GM19025 (cell line): ENCODE results near the gene FUZ.

Experiments used
- ATAC-seq: cut with Tn5 transposase; IDR thresholded peaks from one replicate; pipeline ENCODE4 v1.9.1; 2021; ENCODE audit warnings: mild to moderate bottlenecking, low read depth, moderate library complexity; ENCODE audit not compliant: unreplicated experiment

The FUZ gene

GRCh38 chr19:49787746-49788145 is 25.3 kb downstream of the FUZ start:
- ATAC-seq, result no peak

DNA sequence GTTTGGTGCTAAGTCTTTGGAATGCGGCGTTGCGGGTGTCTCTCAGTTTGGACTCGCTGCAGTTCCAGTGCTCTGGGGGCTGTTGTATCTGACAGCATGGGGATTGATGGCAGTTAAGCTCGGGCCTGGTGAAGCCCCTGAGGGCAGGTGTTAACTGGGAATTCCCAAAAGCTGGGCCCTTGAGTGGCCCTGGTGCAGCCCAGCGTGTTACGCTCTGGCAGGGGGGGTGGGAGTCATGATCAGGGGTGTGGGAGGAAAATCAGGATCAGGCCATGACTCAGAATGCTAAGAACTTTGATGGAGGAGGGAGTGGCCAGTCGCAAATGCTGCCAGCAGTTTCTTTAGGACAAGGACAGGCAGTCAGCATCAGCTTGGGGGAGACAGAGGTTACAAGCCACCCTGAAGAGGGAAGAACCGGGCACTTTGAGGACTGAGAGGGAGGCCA is 26.7 kb downstream of the FUZ start:
- no peak for ATAC-seq

- ATAC-seq, result no peak
These were observed 30.6 kb downstream of the FUZ start for GRCh38 chr19:49782515-49782914.

- no peak for ATAC-seq
These were observed 31.7 kb downstream of the FUZ start for GRCh38 chr19:49781394-49781793.

GRCh38 chr19:49780861-49781260 is 32.2 kb downstream of the FUZ start:
- no peak for ATAC-seq

DNA sequence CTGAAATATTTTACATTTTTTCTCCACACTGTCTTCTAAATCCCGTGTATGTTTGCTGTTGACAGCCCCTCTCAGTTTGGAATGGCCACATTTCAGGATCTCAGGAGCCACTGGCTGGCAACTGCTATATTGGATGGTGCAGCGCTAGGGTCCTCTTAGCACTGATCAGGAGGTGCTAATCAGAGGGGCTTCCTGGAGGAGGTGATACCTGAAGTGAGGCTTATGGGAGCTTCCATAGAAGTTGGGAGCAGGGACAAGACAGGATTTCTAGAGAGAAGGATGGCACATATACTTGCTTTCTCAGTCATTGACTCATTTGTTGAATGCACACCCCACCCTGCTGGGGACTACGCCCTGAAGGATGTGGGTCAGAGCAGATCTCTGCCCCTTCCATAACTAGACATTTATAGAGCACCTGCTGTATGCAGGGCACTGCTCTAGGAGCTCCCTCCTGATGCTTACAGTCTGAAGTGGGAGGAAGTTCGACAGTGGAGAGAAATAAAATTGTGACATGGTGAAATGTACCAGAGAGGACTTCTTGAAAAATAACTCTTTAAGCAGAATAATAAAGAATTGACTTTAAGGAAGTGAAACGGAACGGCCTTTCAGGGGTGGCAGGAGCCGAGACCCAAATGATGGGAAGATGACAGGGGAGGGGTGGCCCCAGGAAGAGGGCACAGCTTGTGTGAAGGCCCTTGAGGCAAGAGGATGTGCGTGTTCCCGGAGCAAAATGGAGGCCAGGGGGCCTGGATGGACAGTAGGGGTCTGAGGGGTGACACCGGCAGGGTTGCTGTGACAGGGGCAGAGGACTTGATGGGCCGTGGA is 33.1 kb downstream of the FUZ start:
- ATAC-seq, result no peak

GRCh38 chr19:49776371-49776764 is 36.7 kb downstream of the FUZ start:
- ATAC-seq, result no peak

GRCh38 chr19:49775742-49776370 is 37.2 kb downstream of the FUZ start:
- ATAC-seq, result no peak

GRCh38 chr19:49774969-49775368 is 38.1 kb downstream of the FUZ start:
- ATAC-seq, result no peak

GRCh38 chr19:49773663-49774350 is 39.3 kb downstream of the FUZ start:
- no peak for ATAC-seq

DNA sequence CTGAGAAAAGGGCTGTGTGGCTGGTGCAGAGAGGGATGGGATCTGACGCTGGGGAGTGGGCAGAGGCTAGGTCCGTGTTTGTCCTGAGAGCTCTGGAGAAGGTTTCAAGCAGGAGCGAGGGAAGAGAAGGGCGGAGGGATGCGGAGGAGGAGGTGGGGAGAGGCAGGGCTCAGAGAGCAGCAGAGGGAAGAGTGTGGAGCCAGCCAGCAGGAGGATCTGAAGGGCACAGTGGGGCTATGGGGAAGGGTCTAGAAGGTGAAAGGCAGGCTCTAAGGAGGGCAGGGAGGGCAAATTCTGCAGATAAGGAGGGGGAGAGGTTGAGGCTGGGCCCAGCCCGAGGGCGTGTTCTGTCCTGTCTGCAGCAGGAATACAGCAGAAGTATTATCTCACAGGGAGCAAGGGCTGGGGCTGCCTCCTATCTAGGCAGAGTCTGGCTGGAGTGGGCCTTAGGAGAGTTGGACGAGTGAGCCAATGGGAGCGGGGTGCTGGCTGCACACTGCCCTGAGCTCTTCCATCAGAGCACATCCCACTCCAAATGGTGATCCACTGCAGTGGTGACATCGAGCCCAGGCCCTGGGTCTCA is 40.2 kb downstream of the FUZ start:
- no peak for ATAC-seq

- no peak for ATAC-seq
These were observed 41.4 kb downstream of the FUZ start for GRCh38 chr19:49771674-49772139.

DNA sequence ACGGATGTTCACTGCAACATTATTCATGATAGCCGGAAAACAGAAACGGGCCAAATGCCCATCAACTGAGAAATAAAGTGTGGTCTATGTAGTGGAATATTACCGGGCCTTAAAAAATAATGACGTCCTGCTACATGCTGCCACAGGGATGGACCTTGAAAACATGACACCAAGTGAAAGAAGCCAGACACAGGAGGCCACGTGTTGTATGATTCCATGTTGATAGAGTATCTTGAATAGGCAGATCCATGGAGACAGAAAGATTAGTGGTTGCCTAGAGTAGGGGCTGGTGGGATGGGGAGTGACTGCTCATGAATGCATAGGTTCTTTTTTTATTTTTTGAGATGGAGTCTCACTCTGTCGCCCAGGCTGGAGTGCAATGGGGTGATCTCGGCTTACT is 42.6 kb downstream of the FUZ start:
- ATAC-seq, result no peak

- no peak for ATAC-seq
These were observed 45.0 kb downstream of the FUZ start for GRCh38 chr19:49767967-49768581.

DNA sequence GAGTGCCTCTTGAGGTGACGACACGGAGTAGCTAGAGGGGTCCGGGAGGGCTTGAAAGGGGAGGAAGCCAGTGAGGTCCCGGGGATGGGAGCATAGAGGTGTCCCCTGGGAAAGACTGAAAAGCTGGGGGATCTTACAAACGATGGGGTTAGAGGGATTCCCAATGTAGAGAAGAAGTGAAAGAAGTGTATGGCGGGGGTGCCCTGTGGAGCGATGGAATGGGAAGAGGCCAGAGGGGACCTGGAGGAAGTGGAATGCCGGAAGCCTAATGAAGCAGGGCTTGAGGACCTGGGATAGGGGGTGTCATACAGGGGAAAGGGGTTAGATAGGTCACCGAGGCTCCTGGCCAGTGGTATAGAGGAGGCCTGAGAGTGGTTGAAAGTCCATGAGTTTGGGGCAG is 45.7 kb downstream of the FUZ start:
- ATAC-seq, result no peak

- no peak for ATAC-seq
These were observed 46.2 kb downstream of the FUZ start, which contains the start of gene AP2A1 for GRCh38 chr19:49766930-49767299. Gene AP2A1, plus strand, starts transcription at chr19:49767001. Its CDS starts 133 bp downstream, at chr19:49767134.

DNA sequence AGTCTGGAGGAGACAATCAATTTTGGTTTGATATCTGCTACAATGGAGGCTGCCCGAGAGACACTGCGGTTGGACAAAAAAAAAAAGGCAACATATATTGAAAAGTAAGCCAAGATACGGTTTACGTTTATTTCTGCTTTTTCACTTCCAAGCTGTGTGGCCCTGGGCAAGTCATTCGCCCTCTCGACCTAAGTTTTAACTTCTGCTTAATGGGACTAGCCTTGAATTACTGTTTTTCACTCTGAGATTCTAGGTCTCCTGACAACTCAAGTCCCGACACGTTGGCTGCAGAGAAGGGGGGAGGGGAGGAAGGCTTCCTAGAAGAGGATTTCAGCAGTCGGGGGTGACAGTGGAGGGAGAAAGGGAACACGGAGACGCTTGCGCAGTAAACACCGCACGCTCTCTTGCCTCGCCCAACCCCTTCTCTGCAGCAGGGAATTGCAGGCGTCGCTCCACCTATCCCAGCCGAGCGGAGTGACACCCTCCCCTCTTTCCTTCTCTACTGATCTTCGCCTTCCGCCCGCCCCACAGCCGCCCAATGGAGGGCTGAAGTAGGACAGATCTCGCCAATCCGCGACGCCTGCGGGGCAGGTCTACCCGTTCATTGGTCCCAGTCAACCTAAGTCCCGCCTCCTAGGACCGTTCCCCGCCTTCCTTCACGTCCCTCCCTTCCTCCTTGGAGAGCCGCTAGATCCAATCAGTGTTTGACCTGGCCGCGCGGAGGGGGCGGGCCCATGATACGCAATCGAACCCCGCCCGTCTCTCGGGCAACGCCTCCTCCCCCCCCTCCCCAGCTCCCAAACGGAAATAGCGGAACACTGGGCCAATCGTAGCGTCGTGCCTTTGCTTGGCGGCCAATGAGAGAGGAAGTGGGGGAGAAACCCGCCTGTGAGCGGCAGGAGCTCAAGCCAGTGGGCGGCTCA is 46.8 kb downstream of the FUZ start:
- ATAC-seq, result peak; percentile 92

DNA sequence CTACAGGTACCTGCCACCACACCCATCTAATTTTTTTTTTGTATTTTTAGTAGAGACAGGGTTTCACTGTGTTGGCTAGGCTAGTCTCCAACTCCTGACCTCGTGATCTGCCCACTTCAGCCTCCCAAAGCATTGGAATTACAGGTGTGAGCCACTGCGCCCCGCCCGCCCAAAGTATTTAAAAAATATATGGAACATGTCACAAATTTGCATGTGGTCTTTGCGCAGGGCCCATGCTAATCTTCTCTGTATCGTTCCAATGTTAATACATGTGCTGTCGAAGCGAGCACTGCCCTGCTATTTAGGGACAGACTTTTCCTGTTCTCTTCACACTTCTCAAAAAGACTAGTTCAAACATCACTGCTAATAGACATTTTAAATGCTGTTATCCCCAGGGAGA is 48.8 kb downstream of the FUZ start:
- ATAC-seq, result no peak

- ATAC-seq, result no peak
These were observed 49.9 kb downstream of the FUZ start, which contains the start of gene TSKS for GRCh38 chr19:49763230-49763629. Gene TSKS, minus strand, starts transcription at chr19:49763306. Its CDS starts 59 bp downstream, at chr19:49763247.
